ENCODE data around the gene CLN5.
"Not testable (repeated sequence)": the region's sequence is repeated elsewhere in the genome, so short reads cannot be mapped to it uniquely, and the experiment has no call there.

CLN5 gene

GRCh38 chr13:76991796-76992547, at the start of gene CLN5:
Gene CLN5 (plus strand): TSS chr13:76992081. CDS start chr13:76992099, 18 bp downstream.
- peak; percentile 96 for DNase-seq

DNA sequence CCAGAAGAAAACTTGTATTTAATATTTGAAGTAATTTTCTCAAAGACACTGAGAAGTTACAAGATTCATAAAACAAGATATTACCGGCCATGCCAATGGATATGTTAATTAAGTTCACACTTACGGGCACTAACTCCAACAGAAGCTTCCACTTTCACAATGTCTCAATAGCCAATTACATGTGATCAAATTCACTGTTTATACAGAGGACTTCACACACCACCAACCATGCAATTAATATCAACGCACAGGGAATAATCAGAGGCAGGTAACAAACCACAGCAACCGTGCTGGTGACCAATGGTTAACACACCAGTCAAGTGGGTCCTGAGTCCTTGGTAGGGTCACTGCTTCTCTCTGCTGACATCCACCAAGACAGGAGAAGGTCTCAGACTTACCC, 49.5 kb upstream of the CLN5 start:
- DNase-seq, result no peak

- DNase-seq, result no peak
Observed at GRCh38 chr13:76943646-76944045, 48.2 kb upstream of the CLN5 start.

DNA sequence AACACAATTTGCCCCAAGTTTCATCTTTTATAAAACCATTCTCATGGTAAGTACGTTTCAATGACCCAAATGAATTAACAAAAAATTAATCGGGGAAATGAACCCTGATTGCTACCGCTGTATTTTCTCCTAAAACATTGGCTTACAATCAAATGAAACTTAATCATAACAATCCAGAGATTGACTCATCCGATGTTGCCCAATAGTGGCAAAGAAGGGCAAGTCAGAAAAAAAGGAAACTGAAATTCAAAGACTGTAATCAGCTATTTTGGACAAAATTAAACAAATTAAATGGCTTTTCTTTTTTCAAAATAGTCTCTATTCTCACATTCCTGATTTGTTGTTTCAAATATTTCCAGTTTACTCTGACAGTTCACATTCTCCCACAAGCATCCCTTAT, 47.4 kb upstream of the CLN5 start:
- no peak for DNase-seq

DNA sequence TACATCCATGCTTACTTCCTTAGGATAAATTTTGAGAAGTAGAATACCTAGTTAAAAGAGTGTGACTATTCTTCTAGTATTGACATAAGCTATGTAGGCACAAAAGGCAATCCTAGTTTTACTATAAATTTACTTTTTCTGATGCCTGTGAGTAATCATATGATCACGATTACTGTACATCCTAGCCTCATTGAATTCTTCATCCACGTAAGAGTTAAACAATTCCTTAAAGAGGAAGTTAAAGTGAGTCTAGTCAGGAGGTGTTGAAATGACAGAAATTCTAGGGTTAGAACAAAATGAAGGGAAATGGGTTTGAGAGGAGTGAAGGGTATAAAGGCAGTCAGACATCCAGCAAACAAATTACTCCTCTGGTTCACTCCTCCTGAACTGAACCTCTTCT, 43.7 kb upstream of the CLN5 start, which contains the start of gene ACOD1:
TSS of gene ACOD1 (plus strand) at position 363 of the 400 bp plus-strand sequence. CDS start 48 bp downstream, outside the sequence.
- no peak for DNase-seq

DNA sequence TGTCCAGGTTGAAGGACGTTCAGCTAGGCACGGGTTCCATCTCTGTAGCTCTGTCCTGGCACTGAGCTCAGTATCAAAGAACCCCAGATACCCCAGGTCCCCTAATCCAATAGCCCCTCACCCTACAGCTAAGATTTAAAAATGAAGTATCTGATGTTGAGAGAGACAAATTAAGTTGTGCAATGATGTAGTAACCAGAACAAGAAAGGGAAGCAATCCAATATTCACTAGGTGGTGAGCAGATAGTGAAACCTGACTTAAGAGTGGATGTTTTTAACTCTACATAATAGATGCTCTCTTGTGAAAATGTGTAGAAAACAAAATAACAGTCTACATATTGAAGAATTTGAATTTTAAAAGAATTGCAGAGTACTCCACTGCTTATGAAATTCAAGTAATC, 41.8 kb upstream of the CLN5 start:
- no peak for DNase-seq

DNA sequence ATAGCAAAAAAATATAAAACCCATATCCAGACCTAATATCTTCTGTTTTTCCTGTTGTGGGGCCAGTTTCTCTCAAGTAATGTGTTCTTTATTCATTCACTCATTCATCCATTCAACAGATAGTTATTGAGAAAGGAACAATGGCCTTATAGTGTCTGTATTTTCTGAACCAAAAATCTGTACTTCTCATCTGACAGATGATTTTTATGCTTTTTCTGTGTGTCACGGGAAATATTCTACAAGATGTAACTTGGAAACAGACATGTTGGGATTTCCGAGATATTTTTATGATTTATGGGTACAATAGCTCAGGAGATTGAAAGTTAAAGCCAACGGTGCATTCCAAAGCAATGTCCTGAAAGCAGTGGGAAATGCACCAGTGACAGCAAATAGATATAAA, 37.9 kb upstream of the CLN5 start:
- no peak for DNase-seq

- DNase-seq, result no peak
Observed at GRCh38 chr13:76954538-76954937, 37.3 kb upstream of the CLN5 start.

- DNase-seq, result no peak
Observed at GRCh38 chr13:76955193-76955592, 36.7 kb upstream of the CLN5 start.

GRCh38 chr13:76955661-76956060, 36.2 kb upstream of the CLN5 start:
- no peak for DNase-seq

- DNase-seq, result no peak
Observed at GRCh38 chr13:76958841-76959432, 32.9 kb upstream of the CLN5 start.

DNA sequence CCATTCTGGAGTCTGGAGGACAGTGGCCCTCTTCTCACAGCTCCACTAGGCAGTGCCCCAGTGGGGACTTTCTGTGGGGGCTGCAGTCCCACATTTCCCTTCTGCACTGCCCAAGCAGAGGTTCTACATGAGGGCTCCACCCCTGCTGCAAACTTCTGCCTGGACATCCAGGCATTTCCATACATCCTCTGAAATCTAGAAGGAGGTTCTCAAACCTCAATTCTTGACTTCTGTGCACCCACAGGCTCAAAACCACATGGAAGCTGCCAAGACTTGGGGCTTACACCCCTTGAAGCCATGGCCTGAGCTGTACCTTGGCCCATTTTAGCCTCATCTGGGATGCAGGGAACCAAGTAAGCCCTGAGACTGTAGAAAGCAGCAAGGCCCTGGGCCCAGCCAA, 32.1 kb upstream of the CLN5 start:
- not testable (repeated sequence) for DNase-seq

- DNase-seq, result no peak
Observed at GRCh38 chr13:76965759-76966421, 26.0 kb upstream of the CLN5 start.

- no peak for DNase-seq
Observed at GRCh38 chr13:76967031-76967430, 24.9 kb upstream of the CLN5 start.

DNA sequence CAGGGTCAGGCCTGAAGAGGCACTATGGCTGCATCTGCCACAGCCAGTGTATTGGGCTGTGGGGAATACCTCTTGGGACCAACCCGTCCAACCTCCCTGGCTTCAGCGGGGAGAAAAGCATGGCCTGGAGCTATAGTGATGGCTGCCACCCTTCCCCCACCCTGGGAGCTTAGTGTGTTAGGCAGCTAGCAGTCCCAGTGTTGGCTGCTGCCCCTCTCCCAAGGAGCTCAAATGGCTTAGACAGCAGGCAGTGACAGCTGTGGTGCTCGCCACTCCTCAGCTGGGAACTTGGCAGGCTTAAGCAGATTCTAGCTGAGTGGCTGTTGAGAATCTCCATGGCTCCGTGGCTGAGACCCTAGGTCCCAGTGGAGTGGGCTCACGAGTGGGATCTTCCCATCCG, 23.8 kb upstream of the CLN5 start:
- no peak for DNase-seq

GRCh38 chr13:76969488-76970365, 22.2 kb upstream of the CLN5 start:
- DNase-seq, result no peak

DNA sequence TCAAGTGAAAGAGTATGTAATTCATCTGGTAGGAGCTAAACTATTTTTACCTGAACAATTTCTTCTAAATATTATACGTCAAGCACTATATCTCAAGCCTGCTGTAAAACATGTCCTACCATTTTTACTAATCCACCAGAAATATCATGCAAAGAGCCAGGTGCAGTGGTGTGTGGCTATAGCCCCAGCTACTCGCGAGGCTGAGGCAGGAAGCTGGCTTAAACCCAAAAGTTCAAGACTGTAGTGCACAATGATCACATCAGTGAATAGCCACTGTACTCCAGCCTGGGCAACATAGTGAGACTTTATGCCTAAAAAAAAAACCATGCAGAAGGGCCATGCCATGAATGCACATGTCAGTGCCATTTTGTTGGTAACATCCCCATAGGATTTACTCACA, 20.7 kb upstream of the CLN5 start:
- DNase-seq, result no peak

DNA sequence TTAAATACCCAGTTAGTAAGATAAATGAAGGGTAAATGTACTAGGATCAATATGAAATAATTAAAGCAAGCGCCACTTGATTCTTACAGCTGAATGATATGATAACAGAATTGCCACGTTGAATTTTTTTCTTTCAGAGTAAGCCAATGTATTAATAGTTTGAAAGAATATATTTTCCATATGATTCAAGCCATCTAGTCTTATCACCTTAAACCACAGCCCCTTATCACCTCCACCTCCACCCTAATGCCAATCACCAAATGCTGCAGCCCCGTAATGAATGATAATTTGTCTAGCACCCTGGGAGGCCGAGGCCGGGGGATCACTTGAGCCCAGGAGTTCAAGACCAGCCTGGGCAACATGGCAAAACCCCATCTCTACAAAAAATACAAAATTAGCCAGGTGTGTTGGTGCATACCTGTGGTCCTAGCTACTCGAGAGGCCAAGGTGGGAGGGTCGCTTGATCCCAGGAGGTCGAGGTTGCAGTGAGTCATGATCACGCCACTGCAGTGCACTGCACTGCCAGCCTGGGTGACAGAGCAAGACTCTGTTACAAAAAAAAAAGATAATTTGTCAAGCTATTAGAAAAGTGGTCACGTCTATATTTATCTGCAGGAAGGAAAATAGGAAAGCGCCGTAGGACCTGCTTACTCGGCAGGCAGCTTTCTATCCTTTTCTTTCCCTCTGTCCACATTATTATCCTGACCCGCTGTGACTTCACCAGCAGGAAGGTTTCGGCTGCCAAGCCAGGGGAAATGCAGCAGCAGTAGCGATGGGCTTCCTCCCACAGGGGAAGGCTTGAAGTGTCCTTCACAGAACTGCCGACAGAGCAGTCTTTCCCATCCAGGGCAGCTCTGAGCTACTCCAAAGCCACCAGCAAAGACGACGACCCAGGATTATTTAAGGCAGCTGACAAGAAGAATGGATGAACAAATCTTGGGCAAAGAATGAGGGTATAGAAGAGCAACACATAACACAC, 19.7 kb upstream of the CLN5 start:
- no peak for DNase-seq

GRCh38 chr13:76973920-76974617, 17.8 kb upstream of the CLN5 start:
- no peak for DNase-seq

GRCh38 chr13:76974618-76974975, 17.3 kb upstream of the CLN5 start:
- no peak for DNase-seq

GRCh38 chr13:76975863-76976262, 16.0 kb upstream of the CLN5 start:
- no peak for DNase-seq

All from CD4-positive, alpha-beta T cell treated with Interleukin-17A for 1 hour (primary cell).